Hepatocyte (in vitro differentiated cells): ENCODE measurements around the gene KRTAP9-8. TPM values are rescaled to one million over a fixed set of nuclear protein-coding genes. Genes with fewer than 3 reads are reported as not detected.
"Not testable (repeated sequence)": the region's sequence is repeated elsewhere in the genome, so short reads cannot be mapped to it uniquely, and the experiment has no call there.

Experiments
- DNase-seq: peaks from one replicate; pipeline ENCODE4 v3.0.0-alpha.2; 2016; ENCODE audit warnings: low spot score
- H2AFZ ChIP-seq: fragments of 200-600 bp; sonication (generic); 2 replicates; pipeline ENCODE4 v1.6.0; 2016; ENCODE audit warnings: antibody characterized with exemption, mild to moderate bottlenecking
- H3K27ac ChIP-seq: fragments of 200-600 bp; sonication (generic); 2 replicates; pipeline ENCODE4 v1.5.1; 2016; ENCODE audit warnings: mild to moderate bottlenecking
- H3K27me3 ChIP-seq: fragments of 200-600 bp; sonication (generic); 2 replicates; pipeline ENCODE4 v1.6.1; 2016
- H3K36me3 ChIP-seq: fragments of 200-600 bp; sonication (generic); replicated peaks from 2 replicates; pipeline ENCODE4 v1.5.1; 2016; ENCODE audit warnings: low read depth; ENCODE audit not compliant: insufficient read depth
- H3K4me1 ChIP-seq: fragments of 200-600 bp; sonication (generic); 2 replicates; pipeline ENCODE4 v1.5.1; 2016; ENCODE audit warnings: mild to moderate bottlenecking, moderate library complexity; ENCODE audit not compliant: insufficient read depth
- H3K4me2 ChIP-seq: fragments of 200-600 bp; sonication (generic); 2 replicates; pipeline ENCODE4 v1.6.0; 2016
- H3K4me3 ChIP-seq: fragments of 200-600 bp; sonication (generic); 2 replicates; pipeline ENCODE4 v1.5.1; 2016; ENCODE audit warnings: mild to moderate bottlenecking
- H3K79me2 ChIP-seq: fragments of 200-600 bp; sonication (generic); 2 replicates; pipeline ENCODE4 v1.6.0; 2017; ENCODE audit warnings: mild to moderate bottlenecking
- H3K9me2 ChIP-seq: fragments of 200-600 bp; sonication (generic); replicated peaks from 2 replicates; pipeline ENCODE4 v1.6.0; 2017; ENCODE audit warnings: mild to moderate bottlenecking; ENCODE audit not compliant: insufficient read depth
- H3K9me3 ChIP-seq: fragments of 200-600 bp; sonication (generic); 2 replicates; pipeline ENCODE4 v1.5.1; 2016; ENCODE audit warnings: low read depth, mild to moderate bottlenecking
- H4K20me1 ChIP-seq: fragments of 200-600 bp; sonication (generic); 2 replicates; pipeline ENCODE4 v1.6.0; 2016; ENCODE audit warnings: mild to moderate bottlenecking; ENCODE audit not compliant: insufficient read depth, poor library complexity, severe bottlenecking
- EZH2 ChIP-seq: fragments of 200-600 bp; sonication (generic); IDR thresholded peaks from 2 replicates; pipeline ENCODE4 v1.6.1; 2016; ENCODE audit warnings: antibody characterized with exemption, mild to moderate bottlenecking, borderline replicate concordance
- EZH2phosphoT487 ChIP-seq: fragments of 200-600 bp; sonication (generic); IDR thresholded peaks from one replicate; pipeline ENCODE4 v1.6.1; 2018; ENCODE audit warnings: antibody characterized with exemption, mild to moderate bottlenecking, low read depth, moderate library complexity; ENCODE audit not compliant: unreplicated experiment, severe bottlenecking
- WGBS: methylation state at CpG from one replicate; pipeline ENCODE4 v1.1.6; 2016; ENCODE audit warnings: low lambda C conversion rate; ENCODE audit errors: missing lambda C conversion rate; 5-methylcytosine and 5-hydroxymethylcytosine counted together
- polyA plus RNA-seq: library from polyadenylated mRNA; unstranded; fragments of >200 nt; fragmentation: Nextera tagmentation; extraction: Ambion mirVana; gene quantifications from 2 replicates; pipeline ENCODE4 v1.2.1, GENCODE V29; 2016
- total RNA-seq: library from RNA; depleted of rRNA; stranded (reverse); fragments of >200 nt; gene quantifications from 2 replicates; pipeline ENCODE4 v1.2.3, GENCODE V29; 2014
- TF ChIP-seq, protein P1 (sequence below): fragments of 200-600 bp; sonication (generic); IDR thresholded peaks from 2 replicates; pipeline ENCODE4 v1.5.1; 2016; ENCODE audit warnings: antibody characterized with exemption, mild to moderate bottlenecking; ENCODE audit not compliant: poor library complexity

Gene KRTAP9-8
- total RNA-seq (not detected in 2 replicates), polyA plus RNA-seq (not detected in 2 replicates)

DNA sequence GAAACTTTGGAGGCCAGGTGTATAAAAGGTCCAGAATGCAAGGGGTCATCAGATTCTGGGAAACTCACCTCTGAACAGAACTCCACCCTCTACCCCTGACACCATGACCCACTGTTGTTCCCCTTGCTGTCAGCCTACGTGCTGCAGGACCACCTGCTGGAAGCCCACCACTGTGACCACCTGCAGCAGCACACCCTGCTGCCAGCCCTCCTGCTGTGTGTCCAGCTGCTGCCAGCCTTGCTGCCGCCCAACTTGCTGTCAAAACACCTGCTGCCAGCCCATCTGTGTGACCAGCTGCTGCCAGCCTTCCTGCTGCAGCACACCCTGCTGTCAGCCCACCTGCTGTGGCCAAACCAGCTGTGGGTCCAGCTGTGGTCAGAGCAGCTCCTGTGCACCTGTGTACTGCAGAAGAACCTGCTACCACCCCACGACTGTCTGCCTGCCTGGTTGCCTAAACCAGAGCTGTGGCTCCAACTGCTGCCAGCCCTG is at the start of gene KRTAP9-8:
KRTAP9-8 (plus strand) TSS at position 51 of the 489 bp plus-strand sequence; CDS start at position 104, 53 bp downstream.
- not testable (repeated sequence) for H2AFZ ChIP-seq, H3K4me1 ChIP-seq, H3K9me2 ChIP-seq, H3K4me2 ChIP-seq, H3K79me2 ChIP-seq, H3K27ac ChIP-seq, H3K9me3 ChIP-seq, H3K36me3 ChIP-seq, DNase-seq, H3K4me3 ChIP-seq, H4K20me1 ChIP-seq
- WGBS, result 45% methylated on average over 3 of the region's 3 CpGs
- H3K27me3 ChIP-seq, result peaks cover 13% of the 10 kb centered on the region

- H3K79me2 ChIP-seq, H3K27ac ChIP-seq, H3K36me3 ChIP-seq, H4K20me1 ChIP-seq, H3K4me2 ChIP-seq, H3K4me3 ChIP-seq, H2AFZ ChIP-seq, H3K9me3 ChIP-seq, DNase-seq, H3K4me1 ChIP-seq, H3K9me2 ChIP-seq: not testable (repeated sequence)
- 69% methylated on average over 1 of the region's 1 CpG for WGBS
- peaks cover 15% of the 10 kb centered on the region for H3K27me3 ChIP-seq
Observed at GRCh38 chr17:41189837-41190318, 47.9 kb upstream of the KRTAP9-8 start, which contains the start of gene KRTAP9-1. KRTAP9-1 (plus strand) TSS chr17:41189887; CDS start chr17:41189887, 0 bp downstream.

DNA sequence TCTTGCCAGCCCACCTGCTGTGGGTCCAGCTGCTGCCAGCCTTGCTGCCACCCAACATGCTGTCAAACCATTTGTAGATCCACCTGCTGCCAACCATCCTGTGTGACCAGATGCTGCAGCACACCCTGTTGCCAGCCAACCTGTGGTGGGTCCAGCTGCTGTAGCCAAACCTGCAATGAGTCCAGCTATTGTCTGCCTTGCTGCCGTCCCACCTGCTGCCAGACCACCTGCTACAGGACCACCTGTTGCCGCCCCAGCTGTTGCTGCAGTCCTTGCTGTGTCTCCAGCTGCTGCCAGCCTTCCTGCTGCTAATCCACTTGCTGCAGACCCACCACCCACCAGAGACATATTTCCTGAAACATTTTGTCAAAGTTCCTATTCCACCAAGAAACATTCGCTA is 47.5 kb upstream of the KRTAP9-8 start:
- WGBS, result 90% methylated on average over 3 of the region's 3 CpGs
- Histone ChIP-seq H3K79me2 (no peaks in the 10 kb centered on the region), H4K20me1 (no peaks in the 10 kb centered on the region), H3K9me3 (no peaks in the 10 kb centered on the region), H3K27me3 (peaks cover 15% of the 10 kb centered on the region), H3K4me1 (no peaks in the 10 kb centered on the region), H3K9me2 (no peaks in the 10 kb centered on the region), H3K4me3 (no peak overlapping the region), H3K27ac (no peak overlapping the region), H3K36me3 (no peaks in the 10 kb centered on the region), H3K4me2 (no peak overlapping the region), H2AFZ (no peak overlapping the region)
- TF ChIP-seq EZH2phosphoT487 (no peak), EZH2 (no peak)
- TF ChIP-seq, protein P1, sequence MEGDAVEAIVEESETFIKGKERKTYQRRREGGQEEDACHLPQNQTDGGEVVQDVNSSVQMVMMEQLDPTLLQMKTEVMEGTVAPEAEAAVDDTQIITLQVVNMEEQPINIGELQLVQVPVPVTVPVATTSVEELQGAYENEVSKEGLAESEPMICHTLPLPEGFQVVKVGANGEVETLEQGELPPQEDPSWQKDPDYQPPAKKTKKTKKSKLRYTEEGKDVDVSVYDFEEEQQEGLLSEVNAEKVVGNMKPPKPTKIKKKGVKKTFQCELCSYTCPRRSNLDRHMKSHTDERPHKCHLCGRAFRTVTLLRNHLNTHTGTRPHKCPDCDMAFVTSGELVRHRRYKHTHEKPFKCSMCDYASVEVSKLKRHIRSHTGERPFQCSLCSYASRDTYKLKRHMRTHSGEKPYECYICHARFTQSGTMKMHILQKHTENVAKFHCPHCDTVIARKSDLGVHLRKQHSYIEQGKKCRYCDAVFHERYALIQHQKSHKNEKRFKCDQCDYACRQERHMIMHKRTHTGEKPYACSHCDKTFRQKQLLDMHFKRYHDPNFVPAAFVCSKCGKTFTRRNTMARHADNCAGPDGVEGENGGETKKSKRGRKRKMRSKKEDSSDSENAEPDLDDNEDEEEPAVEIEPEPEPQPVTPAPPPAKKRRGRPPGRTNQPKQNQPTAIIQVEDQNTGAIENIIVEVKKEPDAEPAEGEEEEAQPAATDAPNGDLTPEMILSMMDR, result no peak
- no peak for DNase-seq

GRCh38 chr17:41196068-41196467 is 41.7 kb upstream of the KRTAP9-8 start:
- 63% methylated on average over 1 of the region's 1 CpG for WGBS
- TF ChIP-seq, protein P1, result no peak
- TF ChIP-seq EZH2, result no peak
- TF ChIP-seq EZH2phosphoT487, result no peak
- no peak overlapping the region for H3K4me3 ChIP-seq

More at GRCh38 chr17:41196068-41196467, 41.7 kb upstream of the KRTAP9-8 start:
- no peak overlapping the region for H3K4me2 ChIP-seq
- H3K27ac ChIP-seq, result no peak overlapping the region
- H3K36me3 ChIP-seq, result no peaks in the 10 kb centered on the region
- no peak for DNase-seq
- no peaks in the 10 kb centered on the region for H3K9me3 ChIP-seq
- no peaks in the 10 kb centered on the region for H3K79me2 ChIP-seq
- no peak overlapping the region for H2AFZ ChIP-seq
- no peaks in the 10 kb centered on the region for H3K9me2 ChIP-seq
- no peaks in the 10 kb centered on the region for H3K27me3 ChIP-seq
- no peaks in the 10 kb centered on the region for H3K4me1 ChIP-seq
- H4K20me1 ChIP-seq, result no peaks in the 10 kb centered on the region
